ENCODE results near the gene PXDC1.

GRCh38 chr6:3782876-3783832, 31.6 kb upstream of the PXDC1 start:
- TF ChIP-seq CTCF (IDR thresholded peaks at IDR 0.05 in 8 of 11, conservative IDR thresholded peaks at IDR 0.05 in 3 of 11) (no peak), POLR2A (IDR thresholded peaks at IDR 0.05) (no peak), POLR2AphosphoS5 (IDR thresholded peaks at IDR 0.05) (no peak)
